Stimulated activated CD8-positive, alpha-beta memory T cell treated with anti-CD3 and anti-CD28 coated beads, Interleukin-2, amount 100 ng/mL, for 48 hours (primary cell): ENCODE data around the gene UNC13B.
A peak's percentile ranks its signal among the peaks of the same experiment; 100 is the strongest.
"Not testable (repeated sequence)": the region's sequence is repeated elsewhere in the genome, so short reads cannot be mapped to it uniquely, and the experiment has no call there.

Experiments
- DNase-seq, 2 donors: peaks; one replicate each; pipeline ENCODE4 v3.0.0-alpha.2; 2020; ENCODE audit warnings: low read depth in 2 of 2

UNC13B gene

GRCh38 chr9:35226651-35227050 is 64.8 kb downstream of the UNC13B start:
- no peak for DNase-seq

GRCh38 chr9:35227284-35227683 is 65.5 kb downstream of the UNC13B start:
- DNase-seq, result no peak

GRCh38 chr9:35229066-35229778 is 67.4 kb downstream of the UNC13B start:
- no peak for DNase-seq

GRCh38 chr9:35229779-35230143 is 68.0 kb downstream of the UNC13B start:
- no peak for DNase-seq

- DNase-seq, result no peak
These were observed 71.2 kb downstream of the UNC13B start for GRCh38 chr9:35232867-35233544.

GRCh38 chr9:35236692-35237091 is 74.9 kb downstream of the UNC13B start:
- no peak for DNase-seq

- no peak for DNase-seq
These were observed 75.5 kb downstream of the UNC13B start for GRCh38 chr9:35237311-35237710.

GRCh38 chr9:35245945-35246344 is 84.1 kb downstream of the UNC13B start:
- not testable (repeated sequence) for DNase-seq

- DNase-seq, result no peak
These were observed 91.3 kb downstream of the UNC13B start for GRCh38 chr9:35253075-35253474.

GRCh38 chr9:35254237-35254636 is 92.4 kb downstream of the UNC13B start:
- DNase-seq, result no peak

- no peak for DNase-seq
These were observed 93.4 kb downstream of the UNC13B start for GRCh38 chr9:35254984-35255857.

- no peak for DNase-seq
These were observed 96.3 kb downstream of the UNC13B start for GRCh38 chr9:35257986-35258659.

- peak in 1 of 2 donors; percentile 11 for DNase-seq
These were observed 97.1 kb downstream of the UNC13B start for GRCh38 chr9:35258660-35259474.

- DNase-seq, result no peak
These were observed 98.4 kb downstream of the UNC13B start for GRCh38 chr9:35260186-35260585.

- DNase-seq, result no peak
These were observed 100.3 kb downstream of the UNC13B start for GRCh38 chr9:35262064-35262463.

GRCh38 chr9:35267710-35268109 is 105.9 kb downstream of the UNC13B start:
- no peak for DNase-seq

GRCh38 chr9:35269919-35270318 is 108.1 kb downstream of the UNC13B start:
- no peak for DNase-seq

- no peak for DNase-seq
These were observed 109.8 kb downstream of the UNC13B start for GRCh38 chr9:35271637-35272036.

- DNase-seq, result no peak
These were observed 111.2 kb downstream of the UNC13B start for GRCh38 chr9:35272989-35273388.

- DNase-seq, result no peak
These were observed 111.8 kb downstream of the UNC13B start for GRCh38 chr9:35273591-35273990.

GRCh38 chr9:35274993-35275392 is 113.2 kb downstream of the UNC13B start:
- DNase-seq, result no peak
